ENCODE data around the gene MTIF2. TPM values are rescaled to one million over a fixed set of nuclear protein-coding genes. Genes with fewer than 3 reads are reported as not detected.

The MTIF2 gene
- total RNA-seq, 1 experiment from 2014 or later = 34.3 TPM

Other genes with a start within 250 kb of the MTIF2 start
- gene RTN4, start 218.8 kb downstream of the MTIF2 start, total RNA-seq (2022) = 386 and 394 TPM in 2 replicates
- 8.4 and 10.4 TPM in 2 replicates for gene CLHC1, start 36.9 kb downstream of the MTIF2 start, total RNA-seq (2022)
- gene RPS27A, start 36.5 kb downstream of the MTIF2 start, total RNA-seq (2022) = 702 and 747 TPM in 2 replicates
- gene CCDC88A, start 150.6 kb upstream of the MTIF2 start, total RNA-seq (2022) = 45.5 and 49.7 TPM in 2 replicates

All from Calu3 (cell line).